ENCODE data around the gene EXOC3.

The EXOC3 gene

GRCh38 chr5:465591-466403 lies 22.8 kb downstream of the EXOC3 start:
- Histone ChIP-seq H3K27me3 (ENCODE audit: control insufficient read depth, insufficient read depth, low read length, poor library complexity, severe bottlenecking) (no peaks in the 10 kb centered on the region), H3K36me3 (ENCODE audit: control insufficient read depth, insufficient read depth, low read length) (peaks cover 20% of the 10 kb centered on the region), H3K4me3 (ENCODE audit: insufficient read depth, low read depth, low read length) (no peak overlapping the region), H3K4me1 (ENCODE audit: control insufficient read depth, insufficient read depth, low read length) (no peaks in the 10 kb centered on the region), H3K9me3 (ENCODE audit: control insufficient read depth, low read length) (no peaks in the 10 kb centered on the region), H3K27ac (ENCODE audit: insufficient read depth, low read depth, low read length, poor library complexity, severe bottlenecking) (no peak overlapping the region)
- 92 to 94% methylated on average over 29 of the region's 29 CpGs for WGBS, 2 experiments

GRCh38 chr5:466661-467310 lies 23.8 kb downstream of the EXOC3 start:
- WGBS, 2 experiments = 94 to 96% methylated on average over 30 of the region's 30 CpGs
- H3K36me3 ChIP-seq (ENCODE audit: control insufficient read depth, insufficient read depth, low read length) = peaks cover 19% of the 10 kb centered on the region

GRCh38 chr5:468401-468800 lies 25.4 kb downstream of the EXOC3 start:
- H3K27ac ChIP-seq (ENCODE audit: insufficient read depth, low read depth, low read length, poor library complexity, severe bottlenecking) = no peak overlapping the region
- H3K36me3 ChIP-seq (ENCODE audit: control insufficient read depth, insufficient read depth, low read length) = peaks cover 9% of the 10 kb centered on the region
- peaks cover 3% of the 10 kb centered on the region for H3K27me3 ChIP-seq (ENCODE audit: control insufficient read depth, insufficient read depth, low read length, poor library complexity, severe bottlenecking)
- WGBS, 2 experiments = 91 to 94% methylated on average over 5 of the region's 6 CpGs
- no peaks in the 10 kb centered on the region for H3K9me3 ChIP-seq (ENCODE audit: control insufficient read depth, low read length)
- no peaks in the 10 kb centered on the region for H3K4me1 ChIP-seq (ENCODE audit: control insufficient read depth, insufficient read depth, low read length)
- H3K4me3 ChIP-seq (ENCODE audit: insufficient read depth, low read depth, low read length) = no peak overlapping the region

More at GRCh38 chr5:466661-467310, 23.8 kb downstream of the EXOC3 start:
- Histone ChIP-seq H3K27ac (ENCODE audit: insufficient read depth, low read depth, low read length, poor library complexity, severe bottlenecking) (no peak overlapping the region), H3K4me3 (ENCODE audit: insufficient read depth, low read depth, low read length) (no peak overlapping the region), H3K27me3 (ENCODE audit: control insufficient read depth, insufficient read depth, low read length, poor library complexity, severe bottlenecking) (no peaks in the 10 kb centered on the region), H3K9me3 (ENCODE audit: control insufficient read depth, low read length) (no peaks in the 10 kb centered on the region), H3K4me1 (ENCODE audit: control insufficient read depth, insufficient read depth, low read length) (no peaks in the 10 kb centered on the region)

GRCh38 chr5:469752-470483 lies 26.9 kb downstream of the EXOC3 start:
- Histone ChIP-seq H3K36me3 (ENCODE audit: control insufficient read depth, insufficient read depth, low read length) (peaks cover 7% of the 10 kb centered on the region), H3K4me3 (ENCODE audit: insufficient read depth, low read depth, low read length) (no peak overlapping the region), H3K4me1 (ENCODE audit: control insufficient read depth, insufficient read depth, low read length) (peaks cover 4% of the 10 kb centered on the region), H3K9me3 (ENCODE audit: control insufficient read depth, low read length) (no peaks in the 10 kb centered on the region), H3K27me3 (ENCODE audit: control insufficient read depth, insufficient read depth, low read length, poor library complexity, severe bottlenecking) (peaks cover 18% of the 10 kb centered on the region), H3K27ac (ENCODE audit: insufficient read depth, low read depth, low read length, poor library complexity, severe bottlenecking) (no peak overlapping the region)
- 93 to 94% methylated on average over 19 of the region's 19 CpGs for WGBS, 2 experiments

- no peaks in the 10 kb centered on the region for H3K36me3 ChIP-seq (ENCODE audit: control insufficient read depth, insufficient read depth, low read length)
- H3K4me1 ChIP-seq (ENCODE audit: control insufficient read depth, insufficient read depth, low read length) = peaks cover 6% of the 10 kb centered on the region
- H3K27ac ChIP-seq (ENCODE audit: insufficient read depth, low read depth, low read length, poor library complexity, severe bottlenecking) = no peak overlapping the region
- H3K4me3 ChIP-seq (ENCODE audit: insufficient read depth, low read depth, low read length) = no peak overlapping the region
- WGBS, 2 experiments = 95 to 96% methylated on average over 31 of the region's 31 CpGs
- H3K27me3 ChIP-seq (ENCODE audit: control insufficient read depth, insufficient read depth, low read length, poor library complexity, severe bottlenecking) = peaks cover 30% of the 10 kb centered on the region
- H3K9me3 ChIP-seq (ENCODE audit: control insufficient read depth, low read length) = no peaks in the 10 kb centered on the region
Observed at GRCh38 chr5:470961-471749, 28.2 kb downstream of the EXOC3 start.

DNA sequence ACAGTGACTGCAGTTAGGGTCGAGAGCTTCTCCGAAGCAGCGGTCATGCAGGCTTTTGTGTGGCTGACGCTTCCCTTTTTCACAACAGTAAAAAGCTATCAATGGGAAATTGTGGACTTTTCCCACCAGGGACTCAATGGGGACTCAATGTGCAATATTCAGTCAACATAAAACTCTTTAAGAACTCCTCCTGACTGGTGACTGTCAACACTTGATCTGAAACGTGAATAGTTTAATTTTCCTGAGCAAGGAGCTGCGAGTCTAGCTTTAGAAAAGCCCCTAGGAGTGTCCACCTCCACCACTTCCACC lies 28.7 kb downstream of the EXOC3 start:
- Histone ChIP-seq H3K27ac (ENCODE audit: insufficient read depth, low read depth, low read length, poor library complexity, severe bottlenecking) (no peak overlapping the region), H3K36me3 (ENCODE audit: control insufficient read depth, insufficient read depth, low read length) (no peaks in the 10 kb centered on the region), H3K9me3 (ENCODE audit: control insufficient read depth, low read length) (no peaks in the 10 kb centered on the region), H3K4me1 (ENCODE audit: control insufficient read depth, insufficient read depth, low read length) (peaks cover 6% of the 10 kb centered on the region), H3K27me3 (ENCODE audit: control insufficient read depth, insufficient read depth, low read length, poor library complexity, severe bottlenecking) (peaks cover 36% of the 10 kb centered on the region), H3K4me3 (ENCODE audit: insufficient read depth, low read depth, low read length) (peak overlapping the region; percentile 58)
- WGBS, 2 experiments = 89 to 91% methylated on average over 6 of the region's 6 CpGs

DNA sequence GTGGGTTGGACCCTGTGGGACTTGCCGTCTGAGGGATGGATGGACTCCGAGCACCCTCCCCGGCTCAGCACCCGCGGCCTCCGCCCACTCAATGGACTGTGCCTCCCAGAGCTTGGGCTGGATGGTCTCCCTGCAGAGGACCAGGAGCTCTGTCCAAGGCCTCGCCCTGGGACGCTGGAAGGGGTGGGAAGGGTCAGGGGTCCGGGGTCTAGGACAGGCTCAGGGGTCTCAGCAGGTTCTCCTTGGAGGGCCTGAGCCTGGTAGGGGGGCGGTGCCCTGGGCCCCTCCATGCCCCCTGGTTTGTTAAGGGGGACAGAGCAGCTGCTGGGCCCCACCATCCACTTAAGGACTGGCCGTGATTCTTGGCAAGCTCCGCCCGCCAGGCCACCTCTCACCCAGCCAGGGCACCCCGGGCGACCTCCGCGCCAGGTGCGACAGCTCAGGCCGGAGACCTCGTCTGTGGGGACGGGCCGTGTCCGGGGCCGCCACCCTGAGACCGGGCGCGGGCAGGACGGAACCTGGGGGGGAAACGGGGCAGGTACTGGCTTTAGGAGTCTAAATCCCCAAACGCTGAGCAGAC lies 29.2 kb downstream of the EXOC3 start:
- peaks cover 41% of the 10 kb centered on the region for H3K27me3 ChIP-seq (ENCODE audit: control insufficient read depth, insufficient read depth, low read length, poor library complexity, severe bottlenecking)
- peaks cover 6% of the 10 kb centered on the region for H3K4me1 ChIP-seq (ENCODE audit: control insufficient read depth, insufficient read depth, low read length)
- H3K36me3 ChIP-seq (ENCODE audit: control insufficient read depth, insufficient read depth, low read length) = no peaks in the 10 kb centered on the region
- no peaks in the 10 kb centered on the region for H3K9me3 ChIP-seq (ENCODE audit: control insufficient read depth, low read length)
- WGBS, 2 experiments = 43 to 44% methylated on average over 30 of the region's 30 CpGs
- peak overlapping the region; percentile 58 for H3K4me3 ChIP-seq (ENCODE audit: insufficient read depth, low read depth, low read length)
- H3K27ac ChIP-seq (ENCODE audit: insufficient read depth, low read depth, low read length, poor library complexity, severe bottlenecking) = no peak overlapping the region

DNA sequence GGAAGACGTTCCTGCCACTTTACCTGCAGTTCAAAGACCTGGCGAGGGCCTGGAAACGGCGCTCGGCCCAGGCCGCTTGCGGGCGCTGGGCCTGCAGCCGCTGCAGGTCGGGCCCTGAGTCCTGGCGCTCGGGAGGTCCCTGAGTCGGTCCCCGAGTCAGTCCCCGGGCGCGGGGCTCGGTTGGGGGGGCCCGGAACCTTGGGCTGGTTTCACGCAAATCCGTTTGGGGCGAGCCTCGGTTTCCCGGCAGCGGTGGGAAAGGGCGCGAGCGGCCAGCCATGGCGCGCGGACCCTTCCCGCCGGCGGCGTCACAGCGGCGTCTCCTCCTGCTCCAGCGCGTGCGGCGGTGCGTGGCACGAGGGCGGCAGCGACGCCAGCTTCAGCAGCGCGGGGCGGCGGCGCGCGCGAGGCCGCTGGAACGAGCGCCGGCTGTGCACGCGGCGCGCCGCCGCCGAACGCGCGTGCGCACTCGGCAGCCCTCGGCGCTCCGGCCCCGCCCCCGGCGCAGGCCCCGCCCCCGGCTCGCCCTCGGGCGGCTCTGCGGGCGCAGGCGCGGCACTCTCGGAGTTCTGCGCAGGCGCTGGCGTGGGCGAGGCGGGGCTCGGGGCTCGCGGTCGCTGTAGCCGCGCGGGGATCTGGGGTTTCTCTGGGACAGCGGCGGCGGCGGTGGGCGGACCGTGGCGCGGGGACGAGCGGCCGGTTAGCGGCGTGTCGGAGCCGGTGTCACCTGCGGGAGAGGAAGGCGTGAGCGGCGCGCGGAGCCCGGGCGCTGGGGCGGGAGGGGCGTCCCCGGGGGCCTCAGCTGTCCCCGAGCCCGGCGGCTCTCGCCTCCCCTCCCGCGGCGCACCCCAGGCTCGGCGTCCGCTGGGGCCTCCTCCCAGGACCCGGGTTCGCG lies 29.9 kb downstream of the EXOC3 start:
- H3K36me3 ChIP-seq (ENCODE audit: control insufficient read depth, insufficient read depth, low read length) = no peaks in the 10 kb centered on the region
- H3K4me1 ChIP-seq (ENCODE audit: control insufficient read depth, insufficient read depth, low read length) = peaks cover 6% of the 10 kb centered on the region
- H3K9me3 ChIP-seq (ENCODE audit: control insufficient read depth, low read length) = no peaks in the 10 kb centered on the region
- 1% methylated on average over 137 of the region's 137 CpGs for WGBS, 2 experiments
- H3K27me3 ChIP-seq (ENCODE audit: control insufficient read depth, insufficient read depth, low read length, poor library complexity, severe bottlenecking) = peaks cover 45% of the 10 kb centered on the region
- H3K27ac ChIP-seq (ENCODE audit: insufficient read depth, low read depth, low read length, poor library complexity, severe bottlenecking) = no peak overlapping the region
- peak overlapping the region; percentile 67 for H3K4me3 ChIP-seq (ENCODE audit: insufficient read depth, low read depth, low read length)

Data from ectodermal cell (in vitro differentiated cells).